OCI-LY3 (cell line): ENCODE measurements around the gene BAZ1B.

Source experiments
- CTCF ChIP-seq: fragments of 200-600, 300-600 bp; sonication (generic); IDR thresholded peaks from 2 replicates; pipeline ENCODE4 v1.5.1; 2014; ENCODE audit warnings: antibody characterized with exemption, low read length, low read depth
- EZH2phosphoT487 ChIP-seq: fragments of 200-600 bp; shearing (Covaris generic); IDR thresholded peaks from 2 replicates; pipeline ENCODE4 v1.6.1; 2018; ENCODE audit warnings: antibody characterized with exemption, mixed run types, low read depth

- TF ChIP-seq CTCF (no peak), EZH2phosphoT487 (no peak)
Measured at GRCh38 chr7:73537051-73537450, 15.0 kb upstream of the BAZ1B start.
